Thymus (tissue), 11 donors: ENCODE results near the gene LAMC1. TPM values are rescaled to one million over a fixed set of nuclear protein-coding genes. Genes with fewer than 3 reads are reported as not detected.

Source experiments
- DNase-seq, 9 donors: peaks; one replicate each; pipeline ENCODE4 v3.0.0-alpha.2; 2013; ENCODE audit warnings: low spot score in 9 of 9, low read depth in 6 of 9, missing footprints in 1 of 9
- H3K27ac ChIP-seq, 2 donors: one replicate each; pipeline ENCODE4 v1.5.1; 2013; ENCODE audit warnings: control low read depth in 1 of 2, low read depth in 1 of 2, low read length in 1 of 2, mild to moderate bottlenecking in 1 of 2, moderate library complexity in 1 of 2
- H3K27me3 ChIP-seq, 2 donors: one replicate each; pipeline ENCODE4 v1.5.1; 2013; ENCODE audit warnings: low read length in 1 of 2; ENCODE audit not compliant: control insufficient read depth in 2 of 2, insufficient read depth in 1 of 2
- H3K36me3 ChIP-seq, 2 donors: one replicate each; pipeline ENCODE4 v1.5.1; 2013; ENCODE audit warnings: low read length in 1 of 2, mild to moderate bottlenecking in 1 of 2, moderate library complexity in 1 of 2; ENCODE audit not compliant: control insufficient read depth in 2 of 2, insufficient read depth in 2 of 2
- H3K4me1 ChIP-seq, 2 donors: one replicate each; pipeline ENCODE4 v1.5.1; 2013; ENCODE audit warnings: low read length in 2 of 2; ENCODE audit not compliant: control insufficient read depth in 2 of 2, insufficient read depth in 2 of 2
- H3K4me3 ChIP-seq, 2 donors: one replicate each; pipeline ENCODE4 v1.5.1; 2013; ENCODE audit warnings: low read length in 2 of 2, control low read depth in 1 of 2, mild to moderate bottlenecking in 1 of 2
- H3K9me3 ChIP-seq, 2 donors: one replicate each; pipeline ENCODE4 v1.5.1; 2013; ENCODE audit warnings: low read length in 1 of 2, mild to moderate bottlenecking in 1 of 2; ENCODE audit not compliant: control insufficient read depth in 2 of 2, insufficient read depth in 1 of 2
- WGBS: extraction: QIAGEN DNeasy Blood & Tissue Kit; methylation state at CpG from one replicate; pipeline ENCODE4 v1.1.7; 2013; 5-methylcytosine and 5-hydroxymethylcytosine counted together
- polyA plus RNA-seq: library from polyadenylated mRNA; stranded (reverse); fragments of 200-250 nt; gene quantifications from one replicate; pipeline ENCODE4 v1.2.3, GENCODE V29; 2013
- total RNA-seq: library from RNA; stranded (reverse); fragments of 120-200 nt; gene quantifications from one replicate; pipeline ENCODE4 v1.2.4, GENCODE V29; 2013
- donor health status: healthy.

The LAMC1 gene
- total and polyA plus RNA-seq, 2 donors: 12.6 to 20.5 TPM

DNA sequence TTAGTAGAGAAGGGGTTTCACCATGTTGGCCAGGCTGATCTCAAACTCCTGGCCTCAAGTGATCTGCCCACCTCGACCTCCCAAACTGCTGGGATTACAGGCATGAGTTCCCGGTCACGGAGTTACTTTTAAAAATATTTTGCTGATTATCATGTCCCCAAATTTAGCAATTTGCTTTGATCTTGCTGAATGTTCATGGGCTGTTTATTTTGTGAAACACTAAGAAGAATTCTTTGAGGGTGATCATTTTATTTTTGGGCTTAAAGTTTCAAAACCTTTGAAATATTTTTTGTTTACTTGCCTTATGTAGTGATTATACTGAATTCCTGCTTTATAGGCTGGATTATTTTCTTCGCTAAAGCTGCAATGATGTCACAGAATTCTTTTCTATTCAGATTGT, 11.4 kb upstream of the LAMC1 start:
- Histone ChIP-seq H3K4me3 (no peak overlapping the region), H3K27ac (no peak overlapping the region), H3K36me3 (no peaks in the 10 kb centered on the region), H3K27me3 (no peaks in the 10 kb centered on the region), H3K4me1 (no peaks in the 10 kb centered on the region), H3K9me3 (no peaks in the 10 kb centered on the region)
- DNase-seq: no peak
- WGBS: 93% methylated on average over 4 of the region's 4 CpGs

DNA sequence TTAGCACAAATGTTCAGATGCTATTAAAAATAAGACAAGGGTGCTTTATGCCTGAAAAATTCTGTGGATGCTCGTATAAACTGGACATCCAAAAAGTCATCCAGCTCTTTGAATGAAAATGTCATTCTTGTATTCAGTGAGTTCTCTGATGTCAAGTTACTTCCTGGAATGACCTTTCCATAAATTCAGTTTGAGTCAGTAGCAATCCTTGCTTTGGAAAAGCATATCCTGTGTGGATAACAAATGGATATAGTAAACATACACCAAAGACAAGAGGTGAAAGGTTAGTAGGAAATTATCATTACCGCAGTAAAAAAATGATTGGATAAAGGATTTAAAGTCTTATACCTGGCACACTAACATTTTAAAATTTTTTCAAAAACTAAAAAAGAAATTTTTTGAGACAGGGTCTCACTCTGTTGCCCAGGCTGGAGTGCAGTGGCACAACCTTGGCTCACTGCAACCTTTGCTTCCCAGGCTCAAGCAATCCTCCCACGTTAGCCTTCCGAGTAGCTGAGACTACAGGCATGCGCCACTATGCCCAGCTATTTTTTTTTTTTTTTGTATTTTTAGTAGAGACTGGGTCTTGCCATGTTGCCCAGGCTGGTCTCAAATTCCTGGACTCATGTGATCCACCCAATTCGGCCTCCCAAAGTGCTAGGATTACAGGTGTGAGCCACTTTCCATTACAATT, 10.8 kb upstream of the LAMC1 start:
- DNase-seq: no peak
- Histone ChIP-seq H3K27ac (no peak overlapping the region), H3K9me3 (no peaks in the 10 kb centered on the region), H3K27me3 (peaks cover 0 to 3% of the 10 kb centered on the region in 2 donors), H3K4me3 (no peak overlapping the region), H3K4me1 (no peaks in the 10 kb centered on the region), H3K36me3 (no peaks in the 10 kb centered on the region)
- WGBS: 99% methylated on average over 6 of the region's 6 CpGs

DNA sequence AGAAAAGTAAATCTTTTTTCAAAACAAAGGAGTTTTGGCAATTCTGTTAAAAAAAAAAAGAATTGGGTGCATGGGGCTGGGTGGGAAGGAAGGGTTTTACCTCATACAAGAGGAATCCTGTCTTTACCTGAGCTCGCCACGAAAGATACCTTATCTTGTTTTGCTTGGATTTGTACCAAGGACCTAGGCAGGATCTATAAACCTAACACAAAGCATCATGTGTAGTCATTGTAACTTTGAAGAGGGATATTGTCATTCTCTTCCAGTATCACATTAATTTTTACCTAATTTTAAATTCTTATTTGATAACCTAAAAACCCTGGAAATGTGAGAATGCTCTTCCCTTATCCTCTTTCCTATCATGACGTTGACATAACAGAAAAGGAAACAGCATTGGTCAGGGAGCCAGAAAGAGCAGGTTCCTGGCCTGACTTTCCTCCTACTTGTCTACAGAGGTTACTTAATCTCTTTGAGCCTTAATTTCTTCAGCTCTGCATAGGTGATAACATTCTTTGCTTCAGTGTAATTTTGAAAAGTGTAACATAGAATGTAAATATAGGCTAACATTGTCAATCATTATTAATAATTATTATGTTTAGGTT, 4.0 kb upstream of the LAMC1 start:
- Histone ChIP-seq H3K27ac (no peak overlapping the region), H3K4me1 (peaks cover 6% of the 10 kb centered on the region in 2 donors), H3K4me3 (no peak overlapping the region), H3K27me3 (peaks cover 36 to 50% of the 10 kb centered on the region in 2 donors), H3K36me3 (no peaks in the 10 kb centered on the region), H3K9me3 (no peaks in the 10 kb centered on the region)
- no peak for DNase-seq
- WGBS: 47% methylated on average over 3 of the region's 3 CpGs

DNA sequence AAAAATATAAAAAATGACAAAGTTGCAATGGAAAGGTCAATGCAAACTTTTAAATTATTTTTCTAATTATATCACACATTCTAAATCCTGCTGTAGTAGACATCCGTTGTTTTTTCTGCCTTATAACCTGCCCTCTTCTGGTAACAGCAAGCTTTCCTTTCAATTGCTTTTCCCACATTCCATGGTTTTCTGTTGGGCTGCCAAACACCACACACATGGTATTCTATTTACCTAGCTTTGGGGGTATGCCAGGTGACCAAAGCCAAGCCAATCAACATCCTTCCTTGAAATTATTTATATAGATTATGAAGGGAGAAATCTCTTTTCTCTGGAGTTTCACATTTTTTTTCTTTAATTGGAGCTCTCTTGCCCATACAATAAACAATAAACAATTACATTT, 3.4 kb upstream of the LAMC1 start:
- WGBS: 85% methylated on average over 1 of the region's 1 CpG
- H3K27ac ChIP-seq: no peak overlapping the region
- peaks cover 40 to 56% of the 10 kb centered on the region in 2 donors for H3K27me3 ChIP-seq
- H3K36me3 ChIP-seq: no peaks in the 10 kb centered on the region
- no peaks in the 10 kb centered on the region for H3K9me3 ChIP-seq
- peaks cover 6 to 8% of the 10 kb centered on the region in 2 donors for H3K4me1 ChIP-seq
- DNase-seq: no peak
- no peak overlapping the region for H3K4me3 ChIP-seq

DNA sequence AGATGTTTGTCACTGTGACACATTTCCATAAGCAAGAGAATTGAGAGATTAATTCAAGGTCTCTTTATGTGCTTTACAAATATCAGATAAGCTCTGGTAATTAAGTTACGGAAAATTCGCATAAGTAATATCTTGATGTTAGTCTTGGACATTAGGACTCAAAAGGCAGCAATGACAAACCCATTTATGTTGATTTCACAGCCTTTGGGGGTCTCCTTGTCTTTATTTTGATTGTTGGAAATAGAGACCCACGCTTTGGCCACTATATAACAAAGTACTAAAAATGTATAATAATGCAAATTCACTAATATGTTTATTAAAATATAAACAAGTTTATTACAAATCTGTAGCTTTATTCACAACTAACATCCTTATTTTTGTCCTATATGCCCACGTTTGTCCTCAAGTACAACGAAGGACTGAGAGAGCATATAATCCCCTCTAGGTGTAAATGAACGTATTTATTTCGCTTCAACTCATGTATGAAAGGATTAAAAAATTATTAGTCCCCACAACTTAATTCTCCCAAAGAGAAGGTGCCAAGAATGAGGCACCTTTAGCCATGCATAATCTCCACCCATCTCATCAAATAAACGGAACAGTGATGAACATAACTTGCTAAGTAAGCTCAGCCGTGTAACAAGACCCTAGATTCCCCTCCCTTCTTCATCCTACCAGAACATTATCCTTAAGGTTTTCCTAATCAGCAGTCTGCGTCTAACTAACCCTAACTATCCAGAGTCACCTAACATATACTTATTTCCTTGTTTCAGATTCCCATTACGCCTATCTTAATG, 1.6 kb upstream of the LAMC1 start:
- WGBS: 79% methylated on average over 11 of the region's 11 CpGs
- H3K27ac ChIP-seq: peak overlapping the region in 1 of 2 donors; percentile 60
- peaks cover 6 to 8% of the 10 kb centered on the region in 2 donors for H3K4me1 ChIP-seq
- no peaks in the 10 kb centered on the region for H3K9me3 ChIP-seq
- DNase-seq: no peak
- no peaks in the 10 kb centered on the region for H3K36me3 ChIP-seq
- H3K4me3 ChIP-seq: no peak overlapping the region
- H3K27me3 ChIP-seq: peaks cover 47 to 73% of the 10 kb centered on the region in 2 donors

DNA sequence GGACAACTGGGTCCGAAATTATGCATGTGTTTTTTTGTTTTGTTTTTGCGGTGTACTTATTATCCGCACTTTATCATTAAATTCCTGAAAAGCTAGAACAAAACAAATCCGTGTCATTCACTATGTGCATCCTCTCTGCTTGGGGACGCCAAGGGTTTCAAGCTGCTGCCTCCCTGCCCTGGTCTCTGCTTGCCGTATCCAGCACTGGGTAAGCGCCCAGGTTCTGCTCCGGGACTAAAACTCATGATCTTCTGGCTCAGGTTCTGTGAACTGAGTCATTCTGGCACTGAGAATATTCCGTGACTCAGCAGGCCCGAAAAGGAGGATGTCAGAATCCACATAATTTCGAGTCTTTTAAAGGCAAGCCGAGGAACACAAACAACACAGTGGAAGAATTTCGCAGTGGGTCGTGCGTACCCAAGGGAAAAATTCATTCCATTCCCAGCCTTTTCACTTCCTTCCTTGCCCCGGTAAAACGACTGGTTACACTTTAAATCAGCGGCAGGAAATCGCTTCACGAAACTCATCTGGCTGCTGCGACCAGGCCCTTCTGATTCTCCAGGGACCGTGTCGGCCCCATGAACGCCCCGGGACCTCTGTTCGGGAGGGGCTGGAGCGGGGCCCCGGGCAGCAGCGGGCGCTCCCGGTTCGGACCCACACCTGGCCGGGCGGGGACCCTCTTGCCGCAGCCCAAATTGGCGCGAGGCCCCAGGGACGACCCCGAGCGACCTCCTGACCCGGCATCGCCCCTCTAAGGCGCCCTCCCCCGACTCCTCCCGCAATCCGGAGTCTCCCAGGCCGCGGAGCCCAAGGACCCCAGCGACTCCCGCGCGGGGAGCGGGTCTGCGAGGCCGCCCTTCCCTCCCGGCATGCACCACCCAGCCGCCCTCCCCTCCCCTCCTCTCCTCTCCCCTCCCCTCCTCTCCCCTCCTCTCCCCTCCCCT, 746 bp upstream of the LAMC1 start:
- Histone ChIP-seq H3K36me3 (no peaks in the 10 kb centered on the region), H3K9me3 (no peaks in the 10 kb centered on the region), H3K4me3 (peak overlapping the region; percentile 22 to 57), H3K27ac (peak overlapping the region; percentile 60 to 84), H3K4me1 (peaks cover 6 to 8% of the 10 kb centered on the region in 2 donors), H3K27me3 (peaks cover 47 to 77% of the 10 kb centered on the region in 2 donors)
- peak in 3 of 9 donors; percentile 6 to 53 (median 23) for DNase-seq
- 3% methylated on average over 57 of the region's 57 CpGs for WGBS

DNA sequence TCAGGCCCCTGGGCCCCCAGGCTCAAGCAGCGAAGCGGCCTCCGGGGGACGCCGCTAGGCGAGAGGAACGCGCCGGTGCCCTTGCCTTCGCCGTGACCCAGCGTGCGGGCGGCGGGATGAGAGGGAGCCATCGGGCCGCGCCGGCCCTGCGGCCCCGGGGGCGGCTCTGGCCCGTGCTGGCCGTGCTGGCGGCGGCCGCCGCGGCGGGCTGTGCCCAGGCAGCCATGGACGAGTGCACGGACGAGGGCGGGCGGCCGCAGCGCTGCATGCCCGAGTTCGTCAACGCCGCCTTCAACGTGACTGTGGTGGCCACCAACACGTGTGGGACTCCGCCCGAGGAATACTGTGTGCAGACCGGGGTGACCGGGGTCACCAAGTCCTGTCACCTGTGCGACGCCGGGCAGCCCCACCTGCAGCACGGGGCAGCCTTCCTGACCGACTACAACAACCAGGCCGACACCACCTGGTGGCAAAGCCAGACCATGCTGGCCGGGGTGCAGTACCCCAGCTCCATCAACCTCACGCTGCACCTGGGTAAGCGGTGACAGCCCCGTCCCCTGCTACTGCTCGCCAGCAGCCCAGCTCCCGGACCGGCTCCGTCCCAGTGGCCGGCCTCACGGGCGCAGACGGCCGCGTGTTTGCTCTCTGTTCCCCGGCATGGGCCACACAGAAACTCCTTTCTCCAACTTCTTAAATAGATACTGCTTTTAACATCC, 539 bp downstream of the LAMC1 start:
- H3K4me1 ChIP-seq: peaks cover 6 to 8% of the 10 kb centered on the region in 2 donors
- peak in 3 of 9 donors; percentile 16 to 44 (median 18) for DNase-seq
- peaks cover 57 to 87% of the 10 kb centered on the region in 2 donors for H3K27me3 ChIP-seq
- H3K27ac ChIP-seq: peak overlapping the region in 1 of 2 donors; percentile 57
- no peaks in the 10 kb centered on the region for H3K9me3 ChIP-seq
- WGBS: under 1% methylated on average over 68 of the region's 68 CpGs
- peak overlapping the region; percentile 39 to 57 for H3K4me3 ChIP-seq
- H3K36me3 ChIP-seq: no peaks in the 10 kb centered on the region
